Left ventricle myocardium inferior (tissue), 1 donor: ENCODE results near the gene SLC15A3. TPM values are rescaled to one million over a fixed set of nuclear protein-coding genes. Genes with fewer than 3 reads are reported as not detected.

Source experiments
- DNase-seq: peaks from one replicate; pipeline ENCODE4 v3.0.0-alpha.2; 2020
- H3K27ac ChIP-seq: fragments of 200-600 bp; replicated peaks from 2 replicates; pipeline ENCODE4 v1.8.0; 2021
- H3K27me3 ChIP-seq: fragments of 200-600 bp; 2 replicates; pipeline ENCODE4 v1.8.0; 2021; ENCODE audit warnings: low read depth
- H3K36me3 ChIP-seq: fragments of 200-600 bp; 2 replicates; pipeline ENCODE4 v1.8.0; 2021
- H3K4me1 ChIP-seq: fragments of 200-600 bp; 2 replicates; pipeline ENCODE4 v1.8.0; 2021
- H3K4me3 ChIP-seq: fragments of 200-600 bp; 2 replicates; pipeline ENCODE4 v1.8.0; 2021; ENCODE audit warnings: mild to moderate bottlenecking, moderate library complexity
- H3K9me3 ChIP-seq: fragments of 200-600 bp; replicated peaks from 2 replicates; pipeline ENCODE4 v1.8.0; 2021
- CTCF ChIP-seq: fragments of 200-600 bp; IDR thresholded peaks from 2 replicates; pipeline ENCODE4 v1.8.0; 2021; ENCODE audit warnings: antibody characterized with exemption, mild to moderate bottlenecking, borderline replicate concordance
- intact Hi-C: fragments of 100-400 bp; cut with micrococcal nuclease; formaldehyde crosslinking; loops from one replicate; pipeline ENCODE4 v1.11.0; 2022
- total RNA-seq: library from RNA; stranded (reverse); fragmentation: NEBNext Ultra II Directional; extraction: Animal tissue kit (Norgen Biotek cat#: 25700); gene quantifications from one replicate; pipeline ENCODE4 v1.2.1, GENCODE V29; 2021
- donor health status: DM: no; HTN: yes; CAD: no; lungs with severe emphysema.

The SLC15A3 gene
- total RNA-seq, 1 donor from 2014 or later, result 15.4 TPM

GRCh38 chr11:60993615-60994014 lies 41.6 kb upstream of the SLC15A3 start:
- Histone ChIP-seq H3K36me3 (no peaks in the 10 kb centered on the region), H3K9me3 (no peaks in the 10 kb centered on the region), H3K27ac (no peak overlapping the region), H3K4me3 (no peak overlapping the region), H3K27me3 (peaks cover 54% of the 10 kb centered on the region), H3K4me1 (peaks cover 15% of the 10 kb centered on the region)
- DNase-seq, result no peak
- TF ChIP-seq CTCF, result no peak
- intact Hi-C loops, result no loop called here

GRCh38 chr11:60992842-60993409 lies 41.0 kb upstream of the SLC15A3 start:
- no peak overlapping the region for H3K27ac ChIP-seq
- DNase-seq, result no peak
- H3K4me1 ChIP-seq, result peaks cover 15% of the 10 kb centered on the region
- H3K27me3 ChIP-seq, result peaks cover 56% of the 10 kb centered on the region
- no peak overlapping the region for H3K4me3 ChIP-seq
- intact Hi-C loops, result no loop called here
- H3K36me3 ChIP-seq, result no peaks in the 10 kb centered on the region
- H3K9me3 ChIP-seq, result no peaks in the 10 kb centered on the region
- TF ChIP-seq CTCF, result no peak

GRCh38 chr11:60991457-60991856 lies 39.5 kb upstream of the SLC15A3 start:
- Histone ChIP-seq H3K36me3 (no peaks in the 10 kb centered on the region), H3K27me3 (peaks cover 63% of the 10 kb centered on the region), H3K9me3 (no peaks in the 10 kb centered on the region), H3K4me1 (peaks cover 11% of the 10 kb centered on the region), H3K27ac (no peak overlapping the region), H3K4me3 (no peak overlapping the region)
- DNase-seq, result no peak
- intact Hi-C loops, result no loop called here
- no peak for TF ChIP-seq CTCF

GRCh38 chr11:60989093-60989650 lies 37.2 kb upstream of the SLC15A3 start:
- no peak for TF ChIP-seq CTCF
- Histone ChIP-seq H3K27ac (no peak overlapping the region), H3K36me3 (no peaks in the 10 kb centered on the region), H3K4me1 (no peaks in the 10 kb centered on the region), H3K4me3 (no peak overlapping the region), H3K9me3 (no peaks in the 10 kb centered on the region), H3K27me3 (peaks cover 55% of the 10 kb centered on the region)
- intact Hi-C loops, result no loop called here
- no peak for DNase-seq

GRCh38 chr11:60988658-60989057 lies 36.7 kb upstream of the SLC15A3 start:
- Histone ChIP-seq H3K27me3 (peaks cover 51% of the 10 kb centered on the region), H3K4me1 (no peaks in the 10 kb centered on the region), H3K36me3 (no peaks in the 10 kb centered on the region), H3K9me3 (no peaks in the 10 kb centered on the region), H3K4me3 (no peak overlapping the region), H3K27ac (no peak overlapping the region)
- intact Hi-C loops, result no loop called here
- no peak for TF ChIP-seq CTCF
- DNase-seq, result no peak
